NT2/D1 (cell line): Measurements from ENCODE around the gene WRAP53.

Experiments
- SUZ12 ChIP-seq: IDR thresholded peaks from 2 replicates; pipeline ENCODE4 v1.6.1; 2011; ENCODE audit not compliant: insufficient read length, insufficient read depth; ENCODE audit errors: extremely low read depth
- YY1 ChIP-seq: IDR thresholded peaks from 2 replicates; pipeline ENCODE4 v1.6.1; 2011; ENCODE audit not compliant: insufficient read length, insufficient read depth
- ZNF274 ChIP-seq: IDR thresholded peaks from 2 replicates; pipeline ENCODE4 v1.6.1; 2011; ENCODE audit warnings: mild to moderate bottlenecking, low read depth, low read length

GRCh38 chr17:7688808-7689316 is 585 bp downstream of the WRAP53 start:
- no peak for TF ChIP-seq YY1
- TF ChIP-seq ZNF274: no peak
- no peak for TF ChIP-seq SUZ12
